GM15510 (cell line): ENCODE results near the gene MYBPHL.

Experiments used
- POLR2A ChIP-seq: IDR thresholded peaks from 3 replicates; pipeline ENCODE4 v1.6.1; 2011; ENCODE audit warnings: borderline replicate concordance; ENCODE audit not compliant: insufficient read length; ENCODE audit errors: extremely low read depth

Gene MYBPHL

GRCh38 chr1:109263597-109264378, 43.0 kb downstream of the MYBPHL start:
- TF ChIP-seq POLR2A, result no peak

GRCh38 chr1:109263234-109263596, 43.6 kb downstream of the MYBPHL start:
- no peak for TF ChIP-seq POLR2A

- TF ChIP-seq POLR2A, result no peak
These were observed 44.4 kb downstream of the MYBPHL start for GRCh38 chr1:109262231-109263055.

GRCh38 chr1:109261578-109261977, 45.2 kb downstream of the MYBPHL start:
- no peak for TF ChIP-seq POLR2A

- no peak for TF ChIP-seq POLR2A
These were observed 45.8 kb downstream of the MYBPHL start for GRCh38 chr1:109261006-109261405.

GRCh38 chr1:109259674-109260557, 46.9 kb downstream of the MYBPHL start:
- no peak for TF ChIP-seq POLR2A

- no peak for TF ChIP-seq POLR2A
These were observed 48.0 kb downstream of the MYBPHL start for GRCh38 chr1:109258481-109259466.

GRCh38 chr1:109257682-109258421, 49.0 kb downstream of the MYBPHL start:
- TF ChIP-seq POLR2A, result no peak

GRCh38 chr1:109256971-109257681, 49.7 kb downstream of the MYBPHL start:
- no peak for TF ChIP-seq POLR2A

GRCh38 chr1:109256085-109256484, 50.7 kb downstream of the MYBPHL start:
- TF ChIP-seq POLR2A, result no peak

- no peak for TF ChIP-seq POLR2A
These were observed 51.1 kb downstream of the MYBPHL start for GRCh38 chr1:109255678-109256077.

GRCh38 chr1:109255097-109255651, 51.6 kb downstream of the MYBPHL start:
- TF ChIP-seq POLR2A, result no peak
